AG10803 (cell line): Measurements from ENCODE around the gene TUBB4B.

ENCODE experiments used
- DNase-seq: peaks from one replicate; pipeline ENCODE4 v3.0.0; 2010; ENCODE audit warnings: low read depth
- H3K4me3 ChIP-seq: 2 replicates; pipeline ENCODE4 v1.5.1; 2011; ENCODE audit warnings: mild to moderate bottlenecking, low read length, control low read depth
- TF ChIP-seq, protein P1 (sequence below): conservative IDR thresholded peaks from 2 replicates; pipeline ENCODE4 v1.5.1; 2011; ENCODE audit warnings: mild to moderate bottlenecking, low read length, control low read depth, inconsistent platforms

Gene TUBB4B

DNA sequence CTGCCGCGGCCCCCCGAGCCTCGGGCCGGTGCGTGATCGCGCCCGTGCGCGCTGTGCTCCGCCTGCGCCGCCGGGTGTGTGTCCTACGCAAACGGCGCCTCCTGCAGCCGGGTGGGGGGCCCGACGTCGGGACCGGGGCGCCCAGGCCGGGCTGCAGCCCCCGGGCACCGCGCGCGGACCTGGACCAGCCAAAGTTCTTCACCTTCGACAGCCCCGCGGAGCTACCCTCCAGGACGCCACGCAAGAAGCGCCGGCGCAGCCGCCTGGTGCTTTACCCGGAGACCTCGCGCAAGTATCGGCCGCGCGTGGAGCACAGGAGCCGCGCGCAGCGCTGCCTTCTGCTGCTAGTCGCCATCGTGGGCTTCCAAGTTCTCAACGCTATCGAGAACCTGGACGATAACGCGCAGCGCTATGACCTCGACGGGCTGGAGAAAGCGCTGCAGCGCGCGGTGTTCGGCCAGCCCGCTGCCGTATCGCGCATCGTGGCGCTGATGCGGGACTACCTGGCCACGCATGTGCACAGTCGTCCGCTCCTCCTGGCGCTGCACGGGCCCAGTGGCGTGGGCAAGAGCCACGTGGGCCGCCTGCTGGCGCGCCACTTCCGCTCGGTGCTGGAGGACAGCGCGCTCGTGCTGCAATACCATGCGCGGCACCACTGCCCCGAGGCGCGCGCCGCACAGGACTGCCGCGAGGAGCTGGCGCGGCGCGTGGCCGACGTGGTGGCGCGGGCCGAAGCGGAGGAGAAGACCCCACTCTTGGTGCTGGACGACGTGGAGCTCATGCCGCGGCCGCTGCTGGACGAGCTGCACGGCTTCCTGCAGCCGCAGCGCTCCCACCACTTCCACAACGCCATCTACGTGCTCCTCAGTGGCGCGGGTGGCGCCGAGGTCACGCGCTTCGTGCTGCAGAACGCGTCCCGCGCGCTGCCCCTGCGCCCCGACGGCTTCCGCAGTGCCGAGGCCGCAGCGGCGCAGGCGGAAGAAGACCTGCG, 37.9 kb downstream of the TUBB4B start:
- no peak for DNase-seq
- peak overlapping the region; percentile 73 for H3K4me3 ChIP-seq
- TF ChIP-seq, protein P1, sequence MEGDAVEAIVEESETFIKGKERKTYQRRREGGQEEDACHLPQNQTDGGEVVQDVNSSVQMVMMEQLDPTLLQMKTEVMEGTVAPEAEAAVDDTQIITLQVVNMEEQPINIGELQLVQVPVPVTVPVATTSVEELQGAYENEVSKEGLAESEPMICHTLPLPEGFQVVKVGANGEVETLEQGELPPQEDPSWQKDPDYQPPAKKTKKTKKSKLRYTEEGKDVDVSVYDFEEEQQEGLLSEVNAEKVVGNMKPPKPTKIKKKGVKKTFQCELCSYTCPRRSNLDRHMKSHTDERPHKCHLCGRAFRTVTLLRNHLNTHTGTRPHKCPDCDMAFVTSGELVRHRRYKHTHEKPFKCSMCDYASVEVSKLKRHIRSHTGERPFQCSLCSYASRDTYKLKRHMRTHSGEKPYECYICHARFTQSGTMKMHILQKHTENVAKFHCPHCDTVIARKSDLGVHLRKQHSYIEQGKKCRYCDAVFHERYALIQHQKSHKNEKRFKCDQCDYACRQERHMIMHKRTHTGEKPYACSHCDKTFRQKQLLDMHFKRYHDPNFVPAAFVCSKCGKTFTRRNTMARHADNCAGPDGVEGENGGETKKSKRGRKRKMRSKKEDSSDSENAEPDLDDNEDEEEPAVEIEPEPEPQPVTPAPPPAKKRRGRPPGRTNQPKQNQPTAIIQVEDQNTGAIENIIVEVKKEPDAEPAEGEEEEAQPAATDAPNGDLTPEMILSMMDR: no peak

DNA sequence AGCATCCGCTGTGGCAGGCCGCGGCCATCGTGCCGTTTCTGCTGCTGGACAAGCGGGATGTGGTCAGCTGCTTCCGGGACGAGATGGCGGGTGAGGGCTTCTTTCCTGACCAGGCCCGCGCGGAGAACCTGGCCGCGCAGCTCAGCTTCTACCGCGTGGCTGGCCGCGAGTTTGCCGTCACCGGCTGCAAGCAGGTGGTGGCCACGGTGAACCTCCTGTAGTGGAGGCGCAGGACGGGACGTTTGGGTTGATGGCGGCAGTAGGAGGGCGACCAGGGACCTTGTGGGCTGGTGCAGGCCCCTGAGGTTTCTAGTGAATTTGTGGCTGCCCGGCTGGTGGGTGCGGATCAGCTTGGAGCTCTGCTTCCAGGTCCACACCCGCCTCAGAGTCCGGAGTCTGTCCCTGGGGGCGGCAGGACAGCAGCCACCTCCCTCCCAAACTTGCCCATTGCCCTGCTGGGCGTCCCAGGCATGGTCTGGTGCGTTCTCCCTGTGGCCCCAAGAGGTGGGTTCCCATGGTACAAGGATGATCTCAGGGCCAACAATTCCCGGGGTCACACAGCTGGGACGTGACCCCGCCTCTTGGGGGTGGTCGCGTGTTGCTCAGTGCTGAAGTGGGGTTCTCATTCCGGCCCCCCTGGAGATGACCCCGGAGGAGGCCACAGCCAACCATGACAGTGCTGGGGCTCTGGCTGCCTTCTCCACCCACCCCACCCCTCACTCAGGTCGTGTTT, 38.8 kb downstream of the TUBB4B start:
- TF ChIP-seq, protein P1: no peak
- no peak overlapping the region for H3K4me3 ChIP-seq
- DNase-seq: no peak

DNA sequence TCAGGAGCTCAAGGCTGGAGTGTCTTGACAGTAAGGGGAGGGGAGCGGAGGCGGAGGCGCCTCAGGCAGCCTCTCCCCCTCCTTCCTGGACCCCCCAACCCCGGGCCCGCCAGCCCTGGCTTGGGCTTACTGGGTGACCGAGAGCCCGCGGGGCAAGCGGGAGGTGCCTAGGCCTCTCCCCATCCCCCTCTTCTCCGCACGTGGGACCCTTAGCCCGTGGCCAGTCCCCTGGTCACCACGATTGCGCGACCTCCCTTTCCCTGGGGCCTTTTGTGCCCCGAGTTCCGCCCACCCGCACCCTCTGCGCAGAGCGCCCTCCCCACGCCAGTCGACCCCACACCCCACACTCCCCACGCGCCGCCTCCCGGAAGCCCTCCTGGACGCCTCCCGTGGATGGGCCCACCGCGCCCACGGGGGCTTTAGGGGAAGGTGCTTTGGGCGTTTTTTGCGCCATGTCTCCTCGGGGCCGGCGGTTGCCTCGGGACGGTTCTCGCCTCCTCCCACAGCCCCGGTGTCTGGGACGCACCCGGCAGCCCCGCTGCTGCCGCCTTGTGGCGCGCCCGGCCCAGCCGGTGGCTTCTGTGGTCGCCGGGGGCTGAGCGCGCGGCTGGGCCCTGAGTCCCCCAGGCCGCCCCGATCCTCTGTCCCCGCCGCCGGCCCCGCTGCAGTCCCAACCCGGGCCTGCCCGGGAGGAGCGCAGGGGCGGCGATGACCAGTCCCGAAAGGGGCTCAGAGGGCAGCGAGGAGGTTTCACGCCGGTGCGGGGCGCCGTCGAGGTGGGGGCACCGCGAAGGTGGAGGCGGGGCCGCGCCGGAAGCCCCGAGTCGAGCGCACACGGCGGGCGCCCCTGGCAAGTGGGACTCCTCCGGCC, 39.6 kb downstream of the TUBB4B start:
- TF ChIP-seq, protein P1: peak; percentile 27; the same call in 1 of the 2 replicates
- no peak overlapping the region for H3K4me3 ChIP-seq
- DNase-seq: peak; percentile 27

DNA sequence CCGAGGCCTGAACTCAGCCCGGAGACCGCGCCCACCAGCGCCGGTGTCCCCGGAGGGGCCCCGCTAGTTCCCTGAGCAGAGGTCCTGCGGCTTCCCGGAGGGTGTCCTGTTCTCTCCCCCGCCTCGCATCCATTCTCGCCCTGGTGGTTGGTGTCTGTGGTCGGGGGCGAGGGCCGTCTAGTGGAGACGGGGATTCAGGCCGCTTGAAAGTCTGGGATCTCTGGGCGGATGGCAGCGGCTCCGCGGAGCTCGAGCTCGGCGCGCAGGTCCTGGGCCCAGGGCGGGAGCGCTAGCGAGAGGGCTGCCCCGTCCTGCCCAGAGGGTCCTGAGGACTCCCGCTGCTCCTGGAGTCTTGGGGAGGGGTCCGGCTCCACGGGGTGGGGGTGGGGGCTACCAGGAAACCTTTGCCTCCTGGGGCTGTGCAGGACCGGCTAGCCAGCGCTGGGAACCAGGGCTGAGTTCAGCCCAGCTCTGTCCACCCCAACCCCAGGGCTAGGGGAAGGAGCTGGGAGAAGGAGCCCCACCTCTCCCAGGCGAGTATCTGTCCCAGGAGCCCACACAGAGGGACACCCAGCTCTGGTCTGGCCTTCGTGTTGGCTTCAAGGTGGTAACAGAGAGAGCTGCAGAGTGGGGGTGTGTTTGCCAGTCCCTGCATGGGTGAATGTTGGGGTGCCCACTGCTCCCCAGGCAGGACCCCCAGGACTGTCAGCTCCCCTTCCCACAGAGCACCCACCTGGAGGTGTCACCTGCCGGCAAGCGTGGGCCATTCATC, 40.4 kb downstream of the TUBB4B start:
- TF ChIP-seq, protein P1: no peak
- no peak overlapping the region for H3K4me3 ChIP-seq
- no peak for DNase-seq

DNA sequence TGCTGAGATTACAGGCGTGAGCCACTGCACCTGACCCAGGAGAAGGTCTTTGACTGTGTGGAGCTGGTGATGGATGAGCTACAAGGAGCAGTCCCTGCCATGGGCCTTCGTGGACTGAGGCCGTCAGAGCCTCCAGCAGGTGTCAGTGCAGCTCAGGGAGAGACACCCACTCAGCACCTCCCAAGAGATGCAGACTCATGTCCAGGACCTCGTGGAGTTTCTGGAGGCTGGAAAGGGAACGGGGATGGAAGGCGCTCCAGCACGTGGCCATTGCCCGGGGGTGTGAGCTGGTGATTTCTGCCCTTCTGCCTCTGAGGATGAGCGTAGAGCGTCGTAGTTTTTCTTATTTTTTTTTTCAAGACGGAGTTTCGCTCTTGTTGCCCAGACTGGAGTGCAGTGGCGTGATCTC, 45.9 kb downstream of the TUBB4B start:
- peak; percentile 37 for DNase-seq
- H3K4me3 ChIP-seq: no peak overlapping the region
- TF ChIP-seq, protein P1: peak; percentile 47

DNA sequence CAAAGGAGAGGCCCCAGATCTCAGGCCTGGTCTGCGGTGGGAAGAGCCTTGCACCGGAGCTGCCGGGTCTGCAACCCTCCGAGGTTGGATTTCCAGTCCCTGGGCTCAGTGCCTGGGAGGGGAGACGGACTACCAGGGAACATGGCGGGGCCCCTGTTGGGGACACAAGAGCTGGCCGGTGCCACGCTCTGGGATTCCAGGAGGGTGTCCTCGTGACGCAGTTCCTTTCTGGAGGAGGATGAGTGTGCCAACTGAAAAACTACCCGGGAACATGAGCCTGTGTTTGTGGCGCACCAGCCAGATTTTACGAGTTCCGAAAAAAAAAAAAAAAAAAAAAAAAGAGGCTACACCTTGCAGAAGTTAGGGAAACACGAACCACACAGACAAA, 52.0 kb downstream of the TUBB4B start:
- no peak for DNase-seq
- no peak overlapping the region for H3K4me3 ChIP-seq
- TF ChIP-seq, protein P1: no peak
